Endothelial cell of umbilical vein (primary cell): ENCODE results near the gene GNG2. TPM values are rescaled to one million over a fixed set of nuclear protein-coding genes. Genes with fewer than 3 reads are reported as not detected.
"Not testable (repeated sequence)": the region's sequence is repeated elsewhere in the genome, so short reads cannot be mapped to it uniquely, and the experiment has no call there.

Source experiments
- BruUV-seq: library from RNA; stranded (reverse); fragments of 400-500 nt; replicated peaks from 2 replicates; lab custom pipeline; 2021; lab: Mats Ljungman, UMichigan
- CTCF ChIA-PET: fragments of 300-600, 350-600 bp; sonication (Branson Sonifier 250); formaldehyde crosslinking; loops from one replicate; lab custom pipeline; 2021; ENCODE audit warnings: antibody characterized with exemption, inconsistent platforms; lab: Charles Lee
- POLR2A ChIA-PET: fragments of 300-600, 350-600 bp; sonication (Branson Sonifier 250); formaldehyde crosslinking; loops from one replicate; lab custom pipeline; 2021; ENCODE audit warnings: antibody characterized with exemption, inconsistent platforms; lab: Charles Lee
- DNase-seq: peaks from one replicate; pipeline ENCODE4 v3.0.0-alpha.2; 2011; ENCODE audit warnings: low read depth, low spot score
- FAIRE-seq: peaks from 2 replicates; lab custom pipeline; 2011; peaks lifted over from hg19 to GRCh38; lab: Jason Lieb, UNC
- H2AFZ ChIP-seq: 2 replicates; pipeline ENCODE4 v1.6.0; 2012; ENCODE audit warnings: low read depth, low read length, control low read depth, inconsistent platforms
- H3K27ac ChIP-seq: 2 replicates; pipeline ENCODE4 v1.5.1; 2011; ENCODE audit warnings: low read depth, mild to moderate bottlenecking, control low read depth, low read length, moderate library complexity; ENCODE audit not compliant: insufficient read depth
- H3K27me3 ChIP-seq, 2 experiments: 2 replicates each; pipeline versions ENCODE4 v1.6.0 to v1.6.1; 2011; ENCODE audit warnings: low read length in 2 of 2, mixed read lengths in 1 of 2; ENCODE audit not compliant: control insufficient read depth in 2 of 2, insufficient read depth in 2 of 2
- H3K36me3 ChIP-seq, 2 experiments: 2 replicates in 1 of 2; 3 replicates in 1 of 2; pipeline ENCODE4 v1.5.1; 2011; ENCODE audit warnings: low read length in 2 of 2, mild to moderate bottlenecking in 1 of 2, moderate library complexity in 1 of 2; ENCODE audit not compliant: control insufficient read depth in 2 of 2, insufficient read depth in 2 of 2; ENCODE audit errors: extremely low read depth in 1 of 2
- H3K4me1 ChIP-seq: 3 replicates; pipeline ENCODE4 v1.5.1; 2011; ENCODE audit warnings: mild to moderate bottlenecking, low read length; ENCODE audit not compliant: control insufficient read depth, insufficient read depth; ENCODE audit errors: extremely low read depth
- H3K4me2 ChIP-seq: 2 replicates; pipeline ENCODE4 v1.6.1; 2011; ENCODE audit warnings: low read length, control low read depth, mixed read lengths; ENCODE audit not compliant: insufficient read depth
- H3K4me3 ChIP-seq, 3 experiments: fragments of 200-600 bp in 1 of 3; sonication (generic), shearing (Covaris generic) in 1 of 3; replicated peaks in 1 of 3; 2 replicates each; pipeline ENCODE4 v1.5.1; 2011 to 2016; ENCODE audit warnings: control low read depth in 3 of 3, low read length in 3 of 3, mild to moderate bottlenecking in 2 of 3, inconsistent platforms in 1 of 3, low read depth in 1 of 3, moderate library complexity in 1 of 3; ENCODE audit not compliant: insufficient read depth in 1 of 3
- H3K79me2 ChIP-seq: 2 replicates; pipeline ENCODE4 v1.6.0; 2012; ENCODE audit warnings: low read length, inconsistent platforms; ENCODE audit not compliant: control insufficient read depth, insufficient read depth
- H3K9ac ChIP-seq: replicated peaks from 2 replicates; pipeline ENCODE3; 2011; ENCODE audit warnings: low read length, control low read depth; ENCODE audit not compliant: insufficient read depth; ENCODE audit errors: extremely low read depth
- H3K9me1 ChIP-seq: replicated peaks from 3 replicates; pipeline ENCODE4 v1.6.0; 2011; ENCODE audit warnings: mild to moderate bottlenecking, low read length; ENCODE audit not compliant: control insufficient read depth, insufficient read depth; ENCODE audit errors: extremely low read depth
- H3K9me3 ChIP-seq: replicated peaks from 2 replicates; pipeline ENCODE4 v1.5.1; 2012; ENCODE audit warnings: low read length, inconsistent platforms; ENCODE audit not compliant: control insufficient read depth, insufficient read depth
- H4K20me1 ChIP-seq: replicated peaks from 2 replicates; pipeline ENCODE3; 2011; ENCODE audit warnings: mild to moderate bottlenecking, low read length; ENCODE audit not compliant: control insufficient read depth, insufficient read depth; ENCODE audit errors: extremely low read depth
- CTCF ChIP-seq, 2 donors: IDR thresholded peaks; 1 replicate in 1 of 2; 2 replicates in 1 of 2; pipeline ENCODE4 v1.5.1; 2011; ENCODE audit warnings: low read length in 2 of 2, mild to moderate bottlenecking in 2 of 2, moderate library complexity in 2 of 2, control low read depth in 1 of 2, inconsistent platforms in 1 of 2, low read depth in 1 of 2; ENCODE audit not compliant: insufficient read depth in 1 of 2; ENCODE audit errors: extremely low read depth in 1 of 2
- EZH2 ChIP-seq: IDR thresholded peaks from 2 replicates; pipeline ENCODE4 v1.6.1; 2012; ENCODE audit warnings: borderline replicate concordance, low read depth, mild to moderate bottlenecking, moderate library complexity, low read length, inconsistent platforms; ENCODE audit not compliant: severe bottlenecking
- FOS ChIP-seq: IDR thresholded peaks from 2 replicates; pipeline ENCODE4 v1.6.1; 2011; ENCODE audit warnings: mild to moderate bottlenecking, low read length, moderate library complexity, borderline replicate concordance; ENCODE audit not compliant: insufficient read depth
- GATA2 ChIP-seq: IDR thresholded peaks from 2 replicates; pipeline ENCODE4 v1.7.0; 2011; ENCODE audit warnings: low read depth, mild to moderate bottlenecking, moderate library complexity, mixed read lengths, low read length; ENCODE audit not compliant: insufficient read length, insufficient read depth
- JUN ChIP-seq: IDR thresholded peaks from 2 replicates; pipeline ENCODE4 v1.6.1; 2011; ENCODE audit warnings: borderline replicate concordance, low read depth; ENCODE audit not compliant: insufficient read length, insufficient read depth
- MYC ChIP-seq: IDR thresholded peaks from one replicate; pipeline ENCODE4 v1.6.1; 2011; ENCODE audit warnings: mild to moderate bottlenecking, low read depth, low read length
- POLR2A ChIP-seq: IDR thresholded peaks from 2 replicates; pipeline ENCODE4 v1.6.1; 2012; ENCODE audit warnings: low read depth, mild to moderate bottlenecking, control low read depth, low read length
- POLR2AphosphoS5 ChIP-seq: IDR thresholded peaks from 2 replicates; pipeline ENCODE4 v1.6.1; 2012; ENCODE audit warnings: low read depth, mild to moderate bottlenecking, control low read depth, low read length, moderate library complexity; ENCODE audit not compliant: insufficient read depth
- dilution Hi-C: fragments of 300-500 bp; cut with MboI; formaldehyde crosslinking; loops from one replicate; pipeline ENCODE4 v1.15.0; 2019; ENCODE audit warnings: low sequenced_read_pairs; ENCODE audit not compliant: extremely low pct_ligation_motif_present
- intact Hi-C: fragments of 100-400 bp; cut with micrococcal nuclease; formaldehyde crosslinking; loops from one replicate; pipeline ENCODE4 v1.10.0; 2022
- polyA plus RNA-seq, 4 experiments: library from polyadenylated mRNA; depleted of rRNA in 3 of 4; stranded (reverse) in 3 of 4; unstranded in 1 of 4; fragments of >200 nt; gene quantifications; 2 replicates each; pipeline versions ENCODE4 v1.2.1 to v1.2.3, GENCODE V29; 2011 to 2012; ENCODE audit warnings: missing spikeins in 1 of 4
- total RNA-seq: library from RNA; stranded (reverse); gene quantifications from 2 replicates; pipeline ENCODE4 v1.2.3, GENCODE V29; 2021
- TF ChIP-seq, protein P1 (sequence below): IDR thresholded peaks from 2 replicates; pipeline ENCODE4 v1.6.1; 2011; ENCODE audit not compliant: insufficient read depth, insufficient read length

GNG2 gene
- total and polyA plus RNA-seq, 2 donors (not counting 3 experiments of a cell fraction or from before 2014, with no cell fraction given) = not detected

GRCh38 chr14:51905656-51906121 lies 45.3 kb downstream of the GNG2 start:
- CTCF ChIA-PET = interaction anchor here (2.0 kb wide), 1 partner anchor 73 kb away, joined by 13 read pairs; no protein-coding TSS in a partner anchor
- H3K4me3 ChIP-seq, H3K9me1 ChIP-seq, H3K79me2 ChIP-seq, H2AFZ ChIP-seq, H3K36me3 ChIP-seq, POLR2A ChIA-PET, H4K20me1 ChIP-seq, H3K4me1 ChIP-seq, BruUV-seq, H3K27me3 ChIP-seq, intact Hi-C loops, H3K9me3 ChIP-seq, dilution Hi-C loops: not testable (repeated sequence)
- Histone ChIP-seq H3K27ac (peak overlapping the region; percentile 73), H3K4me2 (peak overlapping the region; percentile 56), H3K9ac (peak overlapping the region; percentile 5)
- DNase-seq (peak; percentile 93), FAIRE-seq (peak; percentile 88)
- TF ChIP-seq POLR2AphosphoS5 (peak; percentile 45), FOS (peak; percentile 77), JUN (peak; percentile 82)

DNA sequence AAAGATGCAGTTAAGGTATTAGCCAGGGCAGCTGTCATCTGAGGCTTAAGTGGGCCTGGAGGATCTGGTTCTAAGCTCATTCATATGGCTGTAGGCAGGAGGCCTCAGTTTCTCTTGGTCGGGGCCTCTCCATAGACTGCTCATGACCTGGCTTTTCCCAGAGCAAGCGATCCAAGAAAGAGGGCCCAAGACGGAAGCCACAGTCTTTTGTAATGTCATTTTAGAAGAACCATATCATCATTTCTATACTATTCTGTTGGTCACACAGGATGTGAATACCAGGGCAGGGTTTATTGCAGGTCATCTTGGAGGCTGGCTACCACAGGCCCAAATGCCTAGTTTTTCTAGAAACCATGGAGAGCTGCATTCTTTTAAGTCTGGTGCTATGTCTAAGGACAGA lies 47.7 kb downstream of the GNG2 start:
- ChIA-PET CTCF (no interaction called here), POLR2A (no interaction called here)
- dilution Hi-C loops = no loop called here

More for the DNA sequence above, 47.7 kb downstream of the GNG2 start:
- H3K4me2 ChIP-seq = no peak overlapping the region
- DNase-seq = no peak
- intact Hi-C loops = no loop called here
- H3K27ac ChIP-seq = no peak overlapping the region
- H3K36me3 ChIP-seq = no peaks in the 10 kb centered on the region
- H3K9me1 ChIP-seq = no peaks in the 10 kb centered on the region
- no peak overlapping the region for H2AFZ ChIP-seq
- no peak overlapping the region for H3K4me3 ChIP-seq
- FAIRE-seq = no peak
- BruUV-seq = no TSS peak
- H3K79me2 ChIP-seq = no peaks in the 10 kb centered on the region
- no peaks in the 10 kb centered on the region for H4K20me1 ChIP-seq
- H3K9ac ChIP-seq = no peak overlapping the region
- TF ChIP-seq JUN = no peak
- TF ChIP-seq, protein P1, sequence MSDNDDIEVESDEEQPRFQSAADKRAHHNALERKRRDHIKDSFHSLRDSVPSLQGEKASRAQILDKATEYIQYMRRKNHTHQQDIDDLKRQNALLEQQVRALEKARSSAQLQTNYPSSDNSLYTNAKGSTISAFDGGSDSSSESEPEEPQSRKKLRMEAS = no peak
- no peak for TF ChIP-seq CTCF (IDR thresholded peaks at IDR 0.05; ENCODE audit: extremely low read depth in 1 of 2, insufficient read depth in 1 of 2, low read depth in 1 of 2, low read length in 2 of 2)
- no peak for TF ChIP-seq POLR2A
- no peak for TF ChIP-seq GATA2
- TF ChIP-seq MYC = no peak
- no peak for TF ChIP-seq EZH2
- TF ChIP-seq FOS = no peak
- no peak for TF ChIP-seq POLR2AphosphoS5
- H3K9me3 ChIP-seq = no peaks in the 10 kb centered on the region
- peaks cover 8% of the 10 kb centered on the region for H3K4me1 ChIP-seq
- peaks cover 2% of the 10 kb centered on the region in 2 experiments for H3K27me3 ChIP-seq
